ENCODE measurements around the gene F11R. TPM values are rescaled to one million over a fixed set of nuclear protein-coding genes. Genes with fewer than 3 reads are reported as not detected.

F11R gene
- total and polyA plus RNA-seq, 2 of the 13 experiments (the other 11 are each of a cell fraction or from before 2014, with no cell fraction given), result 95.8 to 105 TPM

- Histone ChIP-seq H3K27ac (ENCODE audit: extremely low read length, insufficient read depth, low read length) (no peak overlapping the region), H3K9me3 (ENCODE audit: low read length) (no peaks in the 10 kb centered on the region), H3K4me1 (ENCODE audit: insufficient read depth, low read length) (peaks cover 14% of the 10 kb centered on the region), H3K4me3 (replicated peaks in 1 of 3; ENCODE audit: insufficient read depth in 1 of 3, low read depth in 2 of 3, low read length in 3 of 3) (no peak overlapping the region), H3K79me2 (ENCODE audit: insufficient read depth, low read length) (no peaks in the 10 kb centered on the region), H3K27me3 (ENCODE audit: control insufficient read depth in 1 of 2, insufficient read depth in 2 of 2, low read length in 2 of 2) (0 out of 5 replicates have a peak, but pooled peaks cover 0 to 4% of the 10 kb centered on the region in 2 experiments), H3K36me3 (replicated peaks in 1 of 2; ENCODE audit: control insufficient read depth in 1 of 2, insufficient read depth in 2 of 2, low read length in 2 of 2) (no peaks in the 10 kb centered on the region), H3K9ac (ENCODE audit: insufficient read depth, low read depth, low read length) (no peak overlapping the region), H3K4me2 (ENCODE audit: low read depth, low read length) (no peak overlapping the region), H4K20me1 (ENCODE audit: insufficient read depth, low read length) (no peaks in the 10 kb centered on the region), H2AFZ (ENCODE audit: low read length) (no peak overlapping the region)
- no TSS peak for BruUV-seq (replicated peaks)
- ATAC-seq, result no peak
- TF ChIP-seq ZNF674 (CRISPR knock-in tag; IDR thresholded peaks at IDR 0.05; ENCODE audit: low read depth) (no peak), ZFP37 (CRISPR knock-in tag; IDR thresholded peaks at IDR 0.05; ENCODE audit: borderline replicate concordance) (no peak), ZNF557 (CRISPR knock-in tag; IDR thresholded peaks at IDR 0.05) (no peak), DNMT3B (CRISPR knock-in tag; conservative IDR thresholded peaks at IDR 0.05) (no peak), NR2F2 (IDR thresholded peaks at IDR 0.05; ENCODE audit: borderline replicate concordance, low read depth) (no peak), FOXM1 (CRISPR knock-in tag; IDR thresholded peaks at IDR 0.05) (no peak), ZNF331 (CRISPR knock-in tag; IDR thresholded peaks at IDR 0.05) (no peak), UBTF (CRISPR knock-in tag; IDR thresholded peaks at IDR 0.05) (no peak), SMARCE1 (IDR thresholded peaks at IDR 0.05; ENCODE audit: borderline replicate concordance) (no peak), ZSCAN12 (CRISPR knock-in tag; IDR thresholded peaks at IDR 0.05) (no peak)
- TF ChIP-seq, protein P1, sequence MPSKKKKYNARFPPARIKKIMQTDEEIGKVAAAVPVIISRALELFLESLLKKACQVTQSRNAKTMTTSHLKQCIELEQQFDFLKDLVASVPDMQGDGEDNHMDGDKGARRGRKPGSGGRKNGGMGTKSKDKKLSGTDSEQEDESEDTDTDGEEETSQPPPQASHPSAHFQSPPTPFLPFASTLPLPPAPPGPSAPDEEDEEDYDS (CRISPR knock-in tag; IDR thresholded peaks at IDR 0.05), result no peak
- intact Hi-C loops (cut with micrococcal nuclease; ENCODE audit: unreplicated experiment), result no loop called here
- no peak for FAIRE-seq
- in situ Hi-C loops (cut with HindIII; ENCODE audit: extremely low pct_ligation_motif_present, low pct_unique_long_range_greater_than_20kb), result loop anchor here (10.0 kb wide), 1 partner anchor 232 kb away; no protein-coding TSS in a partner anchor
- DNase-seq (ENCODE audit: low spot score), result no peak
- POLR2A ChIA-PET, result no interaction called here
- WGBS (ENCODE audit: low lambda C conversion rate), result 44% methylated on average over 4 of the region's 4 CpGs
- CTCF ChIA-PET (ENCODE audit: low intra/inter-chr PET ratio, low total read pairs), result no interaction called here
These were observed 64.0 kb downstream of the F11R start for GRCh38 chr1:160956966-160957365.

Measured in HepG2 (cell line).